Measurements from ENCODE around the gene KNG1.

KNG1 gene

DNA sequence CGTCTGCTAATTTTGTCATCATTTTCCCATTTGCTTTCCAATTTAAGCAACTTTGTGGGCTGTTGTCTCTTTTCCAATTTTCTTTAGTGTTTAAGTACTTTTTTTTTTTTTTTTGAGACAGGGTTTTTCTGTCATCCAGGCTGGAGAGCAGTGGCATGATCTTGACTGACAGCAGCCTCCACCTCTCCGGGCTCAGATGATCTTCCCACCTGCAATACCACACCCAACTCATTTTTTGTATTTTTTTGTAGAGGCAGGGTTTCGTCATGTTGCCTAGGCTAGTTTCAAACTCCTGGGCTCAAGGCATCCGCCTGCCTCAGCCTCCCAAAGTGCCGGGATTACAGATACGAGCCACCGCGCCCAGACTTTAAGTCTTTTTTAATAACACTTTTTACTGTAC is 40.1 kb downstream of the KNG1 start:
- FAIRE-seq (no peak), DNase-seq (ENCODE audit: insufficient read length) (no peak)
- TF ChIP-seq POLR2AphosphoS5 (IDR thresholded peaks at IDR 0.05; ENCODE audit: low read depth, low read length): no peak
- no peak for TF ChIP-seq POLR2A (IDR thresholded peaks at IDR 0.05; ENCODE audit: low read depth, low read length)
- no peak for TF ChIP-seq TAF1 (IDR thresholded peaks at IDR 0.05; ENCODE audit: borderline replicate concordance, low read depth, low read length)

GRCh38 chr3:186757686-186758220 is 40.6 kb downstream of the KNG1 start:
- DNase-seq (ENCODE audit: insufficient read length): no peak
- FAIRE-seq: no peak
- TF ChIP-seq POLR2A (IDR thresholded peaks at IDR 0.05; ENCODE audit: low read depth, low read length): no peak

DNA sequence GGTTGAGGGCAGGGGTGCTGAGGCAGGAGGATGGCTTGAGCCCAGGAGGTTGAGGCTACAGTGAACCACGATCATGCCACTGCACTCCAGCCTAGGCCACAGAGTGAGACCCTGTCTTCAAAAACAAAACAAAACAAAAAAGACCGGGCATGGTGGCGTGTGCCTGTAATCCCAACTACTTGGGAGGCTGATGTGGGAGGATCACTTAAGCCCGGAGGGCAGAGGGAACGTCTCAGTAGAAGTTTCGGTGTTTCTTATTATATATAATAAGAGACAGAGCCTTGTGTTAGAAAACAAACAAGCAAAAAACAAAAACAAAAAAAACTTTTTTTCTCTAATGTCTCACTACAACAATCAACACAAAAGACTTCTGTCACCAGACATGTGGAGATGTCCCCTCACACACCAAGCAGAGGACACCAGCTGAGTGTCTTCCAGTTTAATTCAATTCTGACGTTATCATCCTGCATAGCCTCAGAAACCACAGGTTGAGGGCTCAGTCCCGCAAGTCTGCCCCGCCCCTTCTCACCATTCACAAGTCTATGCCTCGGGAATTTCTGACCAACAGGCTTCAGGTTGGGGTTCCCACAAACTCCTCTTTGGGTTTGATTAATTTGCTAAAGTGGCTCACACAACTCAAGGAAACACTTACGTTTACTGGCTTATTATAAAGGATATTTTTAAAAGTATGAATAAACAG is 42.2 kb downstream of the KNG1 start:
- DNase-seq (ENCODE audit: insufficient read length) (no peak), FAIRE-seq (no peak)
- no peak for TF ChIP-seq POLR2A (IDR thresholded peaks at IDR 0.05; ENCODE audit: low read depth, low read length)
- no peak for TF ChIP-seq POLR2AphosphoS5 (IDR thresholded peaks at IDR 0.05; ENCODE audit: low read depth, low read length)
- TF ChIP-seq TAF1 (IDR thresholded peaks at IDR 0.05; ENCODE audit: borderline replicate concordance, low read depth, low read length): no peak

DNA sequence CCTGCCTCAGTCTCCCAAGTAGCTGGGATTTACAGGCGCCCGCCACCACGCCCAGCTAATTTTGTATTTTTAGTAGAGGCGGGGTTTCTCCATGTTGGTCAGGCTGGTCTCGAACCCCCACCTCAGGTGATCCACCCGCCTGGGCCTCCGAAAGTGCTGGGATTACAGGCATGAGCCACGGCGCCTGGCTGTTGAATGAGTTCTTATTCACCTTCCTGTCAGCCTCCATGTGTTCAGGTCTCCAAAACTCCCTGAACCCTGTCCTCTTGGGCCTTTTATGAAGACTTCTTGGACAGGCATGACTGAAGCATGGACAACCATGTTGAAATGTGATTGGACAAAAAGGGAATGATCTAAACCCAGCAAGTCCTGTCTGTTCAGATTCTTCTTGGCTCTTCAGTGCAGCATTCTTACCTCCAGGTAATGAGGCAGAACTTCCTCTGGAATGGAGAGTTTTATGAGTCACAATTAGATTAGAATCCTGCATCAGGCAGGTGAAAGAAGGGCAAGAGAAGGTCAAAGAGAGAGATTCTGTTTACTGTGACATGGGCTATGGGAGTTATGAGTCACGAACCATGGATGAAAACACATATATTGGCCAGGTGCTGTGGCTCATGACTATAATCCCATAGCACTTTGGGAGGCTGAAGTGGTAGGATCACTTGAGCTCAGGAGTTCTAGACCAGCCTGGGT is 43.1 kb downstream of the KNG1 start:
- FAIRE-seq (no peak), DNase-seq (ENCODE audit: insufficient read length) (no peak)
- TF ChIP-seq POLR2AphosphoS5 (IDR thresholded peaks at IDR 0.05; ENCODE audit: low read depth, low read length) (no peak), TAF1 (IDR thresholded peaks at IDR 0.05; ENCODE audit: borderline replicate concordance, low read depth, low read length) (no peak), POLR2A (IDR thresholded peaks at IDR 0.05; ENCODE audit: low read depth, low read length) (no peak)

GRCh38 chr3:186760897-186761447 is 43.8 kb downstream of the KNG1 start:
- DNase-seq (ENCODE audit: insufficient read length): no peak
- FAIRE-seq: no peak
- no peak for TF ChIP-seq TAF1 (IDR thresholded peaks at IDR 0.05; ENCODE audit: borderline replicate concordance, low read depth, low read length)
- TF ChIP-seq POLR2AphosphoS5 (IDR thresholded peaks at IDR 0.05; ENCODE audit: low read depth, low read length): no peak
- TF ChIP-seq POLR2A (IDR thresholded peaks at IDR 0.05; ENCODE audit: low read depth, low read length): no peak

- no peak for TF ChIP-seq TAF1 (IDR thresholded peaks at IDR 0.05; ENCODE audit: borderline replicate concordance, low read depth, low read length)
- no peak for TF ChIP-seq POLR2A (IDR thresholded peaks at IDR 0.05; ENCODE audit: low read depth, low read length)
- TF ChIP-seq POLR2AphosphoS5 (IDR thresholded peaks at IDR 0.05; ENCODE audit: low read depth, low read length): no peak
- FAIRE-seq (no peak), DNase-seq (ENCODE audit: insufficient read length) (peak; percentile 31)
Observed at GRCh38 chr3:186772281-186772694, 55.1 kb downstream of the KNG1 start.

- peak; percentile 80 for DNase-seq (ENCODE audit: insufficient read length)
- FAIRE-seq: peak; percentile 94
- TF ChIP-seq POLR2AphosphoS5 (IDR thresholded peaks at IDR 0.05; ENCODE audit: low read depth, low read length): peak; percentile 62; the same call in 1 of the 2 replicates
- peak; percentile 81 for TF ChIP-seq POLR2A (IDR thresholded peaks at IDR 0.05; ENCODE audit: low read depth, low read length)
- TF ChIP-seq TAF1 (IDR thresholded peaks at IDR 0.05; ENCODE audit: borderline replicate concordance, low read depth, low read length): peak; percentile 48; the same call in 1 of the 2 replicates
Observed at GRCh38 chr3:186772701-186773417, 55.7 kb downstream of the KNG1 start.

GRCh38 chr3:186775999-186776398 is 58.8 kb downstream of the KNG1 start:
- no peak for TF ChIP-seq POLR2A (IDR thresholded peaks at IDR 0.05; ENCODE audit: low read depth, low read length)
- no peak for TF ChIP-seq TAF1 (IDR thresholded peaks at IDR 0.05; ENCODE audit: borderline replicate concordance, low read depth, low read length)
- TF ChIP-seq POLR2AphosphoS5 (IDR thresholded peaks at IDR 0.05; ENCODE audit: low read depth, low read length): no peak
- FAIRE-seq: no peak
- no peak for DNase-seq (ENCODE audit: insufficient read length)

DNA sequence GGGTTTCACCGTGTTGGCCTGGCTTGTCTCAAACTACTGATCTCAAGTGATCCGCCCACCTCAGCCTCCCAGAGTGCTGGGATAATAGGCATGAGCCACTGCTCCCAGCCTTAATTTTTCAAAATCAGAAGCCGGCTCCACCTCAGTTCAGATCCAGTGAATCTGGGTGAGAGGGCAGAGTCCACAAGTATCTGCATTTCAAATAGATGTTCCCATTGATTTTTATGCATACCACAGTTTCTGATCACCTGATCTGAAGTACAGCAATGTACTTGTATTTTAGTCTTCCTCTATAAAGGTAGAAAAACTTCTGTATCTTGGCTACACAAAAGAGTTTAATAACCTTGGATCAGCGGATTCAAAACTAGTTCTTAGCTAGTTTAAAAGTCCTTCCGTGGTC is 62.0 kb downstream of the KNG1 start:
- DNase-seq (ENCODE audit: insufficient read length) (no peak), FAIRE-seq (no peak)
- TF ChIP-seq POLR2AphosphoS5 (IDR thresholded peaks at IDR 0.05; ENCODE audit: low read depth, low read length) (no peak), TAF1 (IDR thresholded peaks at IDR 0.05; ENCODE audit: borderline replicate concordance, low read depth, low read length) (no peak), POLR2A (IDR thresholded peaks at IDR 0.05; ENCODE audit: low read depth, low read length) (no peak)

- FAIRE-seq (no peak), DNase-seq (ENCODE audit: insufficient read length) (no peak)
- TF ChIP-seq POLR2A (IDR thresholded peaks at IDR 0.05; ENCODE audit: low read depth, low read length) (no peak), POLR2AphosphoS5 (IDR thresholded peaks at IDR 0.05; ENCODE audit: low read depth, low read length) (no peak), TAF1 (IDR thresholded peaks at IDR 0.05; ENCODE audit: borderline replicate concordance, low read depth, low read length) (no peak)
Observed at GRCh38 chr3:186782542-186783057, 65.4 kb downstream of the KNG1 start.
